DND-41 (cell line): ENCODE measurements around the gene DEFB121.

ENCODE experiments used
- ATAC-seq: fragments of 200-7000 bp; cut with Tn5 transposase; 3 replicates; pipeline ENCODE4 v1.9.1; 2021; ENCODE audit warnings: low read depth; ENCODE audit not compliant: insufficient read depth
- DNase-seq: peaks from one replicate; pipeline ENCODE4 v3.0.0-alpha.2; 2020
- H2AFZ ChIP-seq: 2 replicates; pipeline ENCODE4 v1.6.0; 2012; ENCODE audit warnings: low read depth, low read length
- H3K27ac ChIP-seq: 2 replicates; pipeline ENCODE4 v1.5.1; 2012; ENCODE audit warnings: low read length, inconsistent platforms
- H3K27me3 ChIP-seq: fragments of 200-600 bp; sonication (generic); 2 replicates; pipeline ENCODE4 v1.6.0; 2012; ENCODE audit warnings: low read length, mild to moderate bottlenecking, inconsistent platforms; ENCODE audit not compliant: insufficient read depth, poor library complexity
- H3K36me3 ChIP-seq: 2 replicates; pipeline ENCODE4 v1.5.1; 2012; ENCODE audit warnings: low read length, inconsistent platforms; ENCODE audit not compliant: insufficient read depth
- H3K4me1 ChIP-seq: 2 replicates; pipeline ENCODE4 v1.5.1; 2012; ENCODE audit warnings: mild to moderate bottlenecking, low read length; ENCODE audit not compliant: insufficient read depth
- H3K4me2 ChIP-seq: 2 replicates; pipeline ENCODE4 v1.6.0; 2012; ENCODE audit warnings: mild to moderate bottlenecking, moderate library complexity, low read length, inconsistent platforms; ENCODE audit not compliant: insufficient read depth
- H3K4me3 ChIP-seq, 2 experiments: fragments of 200-600 bp in 1 of 2; shearing (Covaris generic) in 1 of 2; 2 replicates each; pipeline ENCODE4 v1.5.1; 2012 to 2016; ENCODE audit warnings: inconsistent platforms in 2 of 2, low read length in 2 of 2, mild to moderate bottlenecking in 2 of 2, low read depth in 1 of 2, moderate library complexity in 1 of 2
- H3K79me2 ChIP-seq: 2 replicates; pipeline ENCODE4 v1.6.0; 2012; ENCODE audit warnings: low read length, inconsistent platforms; ENCODE audit not compliant: insufficient read depth
- H3K9ac ChIP-seq: 2 replicates; pipeline ENCODE4 v1.6.0; 2012; ENCODE audit warnings: low read depth, mild to moderate bottlenecking, inconsistent platforms, low read length, moderate library complexity
- H3K9me3 ChIP-seq: 2 replicates; pipeline ENCODE4 v1.5.1; 2012; ENCODE audit warnings: low read length, moderate library complexity, mild to moderate bottlenecking, inconsistent platforms; ENCODE audit not compliant: insufficient read depth, severe bottlenecking
- H4K20me1 ChIP-seq: 2 replicates; pipeline ENCODE4 v1.6.0; 2012; ENCODE audit warnings: low read length; ENCODE audit not compliant: insufficient read depth
- EZH2 ChIP-seq: IDR thresholded peaks from 3 replicates; pipeline ENCODE4 v1.6.1; 2012; ENCODE audit warnings: borderline replicate concordance, low read depth, mild to moderate bottlenecking, moderate library complexity, low read length, inconsistent platforms; ENCODE audit not compliant: severe bottlenecking
- TF ChIP-seq, protein P1 (sequence below): IDR thresholded peaks from 2 replicates; pipeline ENCODE4 v1.5.1; 2012; ENCODE audit warnings: borderline replicate concordance, low read length, moderate library complexity, mild to moderate bottlenecking; ENCODE audit not compliant: poor library complexity, severe bottlenecking; ENCODE audit errors: extremely low read depth

Gene DEFB121

DNA sequence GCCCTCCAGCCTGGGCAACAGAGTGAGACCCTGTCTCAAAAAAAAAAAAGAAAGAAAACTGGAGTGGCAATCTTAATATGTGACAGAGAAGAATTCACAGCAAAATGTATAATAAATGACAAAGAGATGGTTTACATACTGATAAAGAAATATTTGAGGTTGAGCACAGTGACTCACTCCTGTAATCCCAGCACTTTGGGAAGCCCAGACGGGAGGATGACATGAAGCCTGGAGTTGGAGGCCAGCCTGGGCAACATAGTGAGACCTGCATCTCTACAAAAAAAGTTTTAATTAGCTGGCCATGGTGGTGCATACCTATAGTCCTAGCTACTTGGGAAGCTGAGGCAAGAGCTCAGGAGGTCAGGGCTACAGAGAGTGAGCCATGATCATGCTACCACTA is 50.0 kb downstream of the DEFB121 start:
- TF ChIP-seq EZH2 = no peak
- TF ChIP-seq, protein P1, sequence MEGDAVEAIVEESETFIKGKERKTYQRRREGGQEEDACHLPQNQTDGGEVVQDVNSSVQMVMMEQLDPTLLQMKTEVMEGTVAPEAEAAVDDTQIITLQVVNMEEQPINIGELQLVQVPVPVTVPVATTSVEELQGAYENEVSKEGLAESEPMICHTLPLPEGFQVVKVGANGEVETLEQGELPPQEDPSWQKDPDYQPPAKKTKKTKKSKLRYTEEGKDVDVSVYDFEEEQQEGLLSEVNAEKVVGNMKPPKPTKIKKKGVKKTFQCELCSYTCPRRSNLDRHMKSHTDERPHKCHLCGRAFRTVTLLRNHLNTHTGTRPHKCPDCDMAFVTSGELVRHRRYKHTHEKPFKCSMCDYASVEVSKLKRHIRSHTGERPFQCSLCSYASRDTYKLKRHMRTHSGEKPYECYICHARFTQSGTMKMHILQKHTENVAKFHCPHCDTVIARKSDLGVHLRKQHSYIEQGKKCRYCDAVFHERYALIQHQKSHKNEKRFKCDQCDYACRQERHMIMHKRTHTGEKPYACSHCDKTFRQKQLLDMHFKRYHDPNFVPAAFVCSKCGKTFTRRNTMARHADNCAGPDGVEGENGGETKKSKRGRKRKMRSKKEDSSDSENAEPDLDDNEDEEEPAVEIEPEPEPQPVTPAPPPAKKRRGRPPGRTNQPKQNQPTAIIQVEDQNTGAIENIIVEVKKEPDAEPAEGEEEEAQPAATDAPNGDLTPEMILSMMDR = no peak
- Histone ChIP-seq H4K20me1 (no peaks in the 10 kb centered on the region), H3K27ac (no peak overlapping the region), H3K36me3 (no peaks in the 10 kb centered on the region), H3K4me3 (no peak overlapping the region), H2AFZ (no peak overlapping the region), H3K27me3 (no peaks in the 10 kb centered on the region), H3K4me1 (no peaks in the 10 kb centered on the region), H3K4me2 (no peak overlapping the region), H3K79me2 (no peaks in the 10 kb centered on the region), H3K9ac (no peak overlapping the region), H3K9me3 (no peaks in the 10 kb centered on the region)
- ATAC-seq (no peak), DNase-seq (no peak)
